ENCODE measurements around the gene ZNF267. TPM values are rescaled to one million over a fixed set of nuclear protein-coding genes. Genes with fewer than 3 reads are reported as not detected.

Gene ZNF267
- total RNA-seq, 2 experiments from 2014 or later, result 67.7 to 70.2 TPM

DNA sequence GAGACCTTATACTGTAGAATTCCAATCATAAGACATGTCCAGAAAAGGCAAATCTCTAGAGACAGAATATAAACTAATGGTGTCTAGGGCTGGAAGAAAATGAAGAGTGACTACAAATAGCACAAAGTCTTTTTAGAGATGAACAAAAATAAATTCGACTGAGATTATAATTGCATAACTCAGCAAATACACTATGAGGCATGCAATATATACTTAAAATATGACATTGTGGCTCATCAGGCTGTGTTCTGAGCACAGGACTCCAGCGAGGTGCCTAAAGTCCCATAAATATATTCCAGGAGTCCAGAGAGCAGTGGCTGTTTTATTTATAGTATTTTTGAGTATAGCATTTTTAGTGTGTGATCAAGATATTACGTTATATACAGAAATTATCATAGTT is 13.1 kb upstream of the ZNF267 start:
- intact Hi-C loops (cut with micrococcal nuclease), result loop anchor here (10.0 kb wide), 1 partner anchor 406 kb away; the partner anchor contains the start of gene ARMC5
- ATAC-seq (no peak), DNase-seq (no peak)
- CTCF ChIA-PET, result no interaction called here
- Mint-ChIP-seq H3K36me3 (ENCODE audit: low read depth) (no peaks in the 10 kb centered on the region), H3K27ac (no peak overlapping the region), H3K27me3 (no peaks in the 10 kb centered on the region), H3K4me3 (no peak overlapping the region), H3K4me1 (ENCODE audit: low read depth) (peaks cover 26% of the 10 kb centered on the region), H3K9me3 (no peaks in the 10 kb centered on the region)
- POLR2A ChIA-PET, result no interaction called here
- TF ChIP-seq, protein P1, sequence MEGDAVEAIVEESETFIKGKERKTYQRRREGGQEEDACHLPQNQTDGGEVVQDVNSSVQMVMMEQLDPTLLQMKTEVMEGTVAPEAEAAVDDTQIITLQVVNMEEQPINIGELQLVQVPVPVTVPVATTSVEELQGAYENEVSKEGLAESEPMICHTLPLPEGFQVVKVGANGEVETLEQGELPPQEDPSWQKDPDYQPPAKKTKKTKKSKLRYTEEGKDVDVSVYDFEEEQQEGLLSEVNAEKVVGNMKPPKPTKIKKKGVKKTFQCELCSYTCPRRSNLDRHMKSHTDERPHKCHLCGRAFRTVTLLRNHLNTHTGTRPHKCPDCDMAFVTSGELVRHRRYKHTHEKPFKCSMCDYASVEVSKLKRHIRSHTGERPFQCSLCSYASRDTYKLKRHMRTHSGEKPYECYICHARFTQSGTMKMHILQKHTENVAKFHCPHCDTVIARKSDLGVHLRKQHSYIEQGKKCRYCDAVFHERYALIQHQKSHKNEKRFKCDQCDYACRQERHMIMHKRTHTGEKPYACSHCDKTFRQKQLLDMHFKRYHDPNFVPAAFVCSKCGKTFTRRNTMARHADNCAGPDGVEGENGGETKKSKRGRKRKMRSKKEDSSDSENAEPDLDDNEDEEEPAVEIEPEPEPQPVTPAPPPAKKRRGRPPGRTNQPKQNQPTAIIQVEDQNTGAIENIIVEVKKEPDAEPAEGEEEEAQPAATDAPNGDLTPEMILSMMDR (IDR thresholded peaks at IDR 0.05), result no peak

DNA sequence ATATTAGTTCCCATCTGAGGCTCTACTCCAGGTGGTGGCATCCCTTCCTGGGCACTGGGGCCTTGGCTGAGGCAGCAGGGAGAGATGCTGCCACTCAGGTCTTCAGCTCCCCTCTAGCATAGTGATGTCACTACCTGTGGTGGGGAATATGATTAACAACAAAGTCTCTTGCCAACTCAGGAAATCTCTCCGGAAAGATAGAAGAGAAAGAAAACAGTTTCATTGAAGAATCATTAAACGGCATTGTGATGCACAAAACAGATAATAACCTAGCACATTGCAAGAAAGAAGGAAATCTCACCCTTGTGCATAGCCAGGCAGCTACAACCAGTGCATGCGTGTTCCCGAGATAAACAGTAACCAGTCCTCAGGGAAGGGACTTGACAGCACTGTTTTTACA is 12.2 kb upstream of the ZNF267 start:
- H3K4me3 Mint-ChIP-seq, result no peak overlapping the region
- ChIA-PET CTCF (no interaction called here), POLR2A (interaction anchor here (1.2 kb wide), 1 partner anchor 13 kb away, joined by 4 read pairs; no protein-coding TSS in a partner anchor)
- no peak for DNase-seq
- peak overlapping the region; percentile 71 for H3K27ac Mint-ChIP-seq
- ATAC-seq, result peak; percentile 63
- intact Hi-C loops (cut with micrococcal nuclease), result loop anchor here (10.0 kb wide), 1 partner anchor 407 kb away; the partner anchor contains the start of gene ARMC5
- H3K9me3 Mint-ChIP-seq, result no peaks in the 10 kb centered on the region
- H3K36me3 Mint-ChIP-seq (ENCODE audit: low read depth), result no peaks in the 10 kb centered on the region
- TF ChIP-seq, protein P1 (IDR thresholded peaks at IDR 0.05), result no peak
- peaks cover 26% of the 10 kb centered on the region for H3K4me1 Mint-ChIP-seq (ENCODE audit: low read depth)
- no peaks in the 10 kb centered on the region for H3K27me3 Mint-ChIP-seq

DNA sequence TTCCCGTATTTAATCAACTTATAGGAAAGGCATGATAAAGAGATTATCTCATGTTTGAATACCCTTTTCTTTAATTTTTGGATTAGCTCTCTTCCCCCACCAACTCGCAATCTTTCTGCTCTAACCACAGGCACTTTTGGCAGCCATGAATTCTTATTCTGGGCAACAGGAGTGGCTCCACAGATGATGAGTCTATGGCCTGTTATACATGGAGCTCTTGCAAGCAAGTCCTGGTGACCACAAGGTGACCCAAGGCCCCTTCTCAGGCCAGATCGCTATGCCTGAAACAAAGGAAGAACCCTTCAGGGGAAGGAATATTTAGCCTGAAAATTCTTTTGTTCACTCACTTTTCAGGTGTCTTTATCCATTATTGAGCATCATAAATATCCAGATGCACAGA is 10.8 kb upstream of the ZNF267 start:
- ChIA-PET POLR2A (interaction anchor here (0.6 kb wide), 1 partner anchor 150 kb away, joined by 3 read pairs; a partner anchor contains a TSS), CTCF (no interaction called here)
- TF ChIP-seq, protein P1 (IDR thresholded peaks at IDR 0.05), result no peak
- Mint-ChIP-seq H3K4me1 (ENCODE audit: low read depth) (peaks cover 26% of the 10 kb centered on the region), H3K4me3 (no peak overlapping the region), H3K9me3 (no peaks in the 10 kb centered on the region), H3K36me3 (ENCODE audit: low read depth) (no peaks in the 10 kb centered on the region), H3K27me3 (no peaks in the 10 kb centered on the region), H3K27ac (no peak overlapping the region)
- no peak for ATAC-seq
- intact Hi-C loops (cut with micrococcal nuclease), result loop anchor here (10.0 kb wide), 1 partner anchor 408 kb away; the partner anchor contains the start of gene ARMC5
- no peak for DNase-seq

DNA sequence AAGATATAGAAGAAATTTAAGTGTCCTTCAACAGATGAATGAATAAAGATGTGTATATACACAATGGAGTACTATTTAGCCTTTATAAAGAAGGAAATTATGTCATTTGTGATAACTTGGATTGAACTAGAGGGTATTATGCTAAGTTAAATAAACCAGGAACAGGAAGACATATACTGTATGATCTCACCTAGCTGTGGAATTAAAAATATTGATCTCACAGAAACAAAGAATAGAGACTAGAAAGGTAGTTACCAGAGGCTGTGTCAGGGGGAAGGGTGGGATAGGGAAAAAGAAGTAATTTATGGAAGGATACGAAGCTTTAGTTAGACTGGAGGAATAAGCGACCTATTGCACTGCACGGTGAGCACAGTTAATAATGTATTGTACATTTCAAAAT is 5.4 kb upstream of the ZNF267 start:
- POLR2A ChIA-PET, result interaction anchor here (0.5 to 2.8 kb wide), 7 partner anchors 11 to 678 kb away, joined by 3 to 22 read pairs (median 3); a partner anchor contains a TSS
- CTCF ChIA-PET, result interaction anchor here (0.9 to 3.1 kb wide), 25 partner anchors 10 to 914 kb away, joined by 3 to 31 read pairs (median 4); partner anchors contain the start of genes AHSP, ARMC5, HSD3B7 and PYCARD
- intact Hi-C loops (cut with micrococcal nuclease), result loop anchor here (10.0 kb wide), 1 partner anchor 413 kb away; the partner anchor contains the start of gene ARMC5
- no peak overlapping the region for H3K4me3 Mint-ChIP-seq
- H3K9me3 Mint-ChIP-seq, result no peaks in the 10 kb centered on the region
- H3K36me3 Mint-ChIP-seq (ENCODE audit: low read depth), result no peaks in the 10 kb centered on the region
- H3K27ac Mint-ChIP-seq, result peak overlapping the region; percentile 55
- no peaks in the 10 kb centered on the region for H3K27me3 Mint-ChIP-seq
- no peak for DNase-seq
- no peak for ATAC-seq
- peaks cover 48% of the 10 kb centered on the region for H3K4me1 Mint-ChIP-seq (ENCODE audit: low read depth)
- TF ChIP-seq, protein P1 (IDR thresholded peaks at IDR 0.05), result no peak

DNA sequence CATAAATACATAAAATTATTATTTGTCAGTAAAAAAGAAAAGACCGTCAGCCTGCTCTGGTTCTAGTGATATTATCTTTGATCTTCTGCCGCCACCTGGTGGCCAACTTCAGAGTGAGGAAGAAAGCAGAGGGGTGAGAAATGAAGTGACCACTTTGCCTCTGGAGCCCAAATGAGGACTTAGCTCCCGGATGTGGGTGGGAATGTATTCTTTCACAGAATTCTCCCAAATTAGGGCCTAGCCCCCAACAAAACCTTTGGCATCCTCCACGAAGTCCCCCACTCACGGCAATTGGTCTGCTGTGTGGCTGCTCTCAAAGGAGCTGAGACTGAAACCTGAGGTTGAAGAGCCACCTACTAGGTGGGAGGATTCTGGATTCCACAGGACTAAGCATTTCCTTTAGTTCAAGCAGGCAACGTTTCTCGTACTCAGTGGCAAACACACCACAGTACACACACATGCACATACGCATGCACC is 4.9 kb upstream of the ZNF267 start:
- ChIA-PET CTCF (interaction anchor here (0.7 to 3.1 kb wide), 32 partner anchors 9 to 915 kb away, joined by 3 to 31 read pairs (median 4); partner anchors contain the start of genes AHSP, ARMC5, FUS and HSD3B7), POLR2A (interaction anchor here (0.6 to 2.8 kb wide), 11 partner anchors 10 to 689 kb away, joined by 3 to 22 read pairs (median 3); partner anchors contain the start of genes FUS and RUSF1)
- Mint-ChIP-seq H3K27ac (peak overlapping the region; percentile 97), H3K36me3 (ENCODE audit: low read depth) (no peaks in the 10 kb centered on the region), H3K4me3 (peak overlapping the region; percentile 66), H3K4me1 (ENCODE audit: low read depth) (peaks cover 51% of the 10 kb centered on the region), H3K9me3 (no peaks in the 10 kb centered on the region), H3K27me3 (no peaks in the 10 kb centered on the region)
- ATAC-seq (peak; percentile 48), DNase-seq (peak; percentile 91)
- TF ChIP-seq, protein P1 (IDR thresholded peaks at IDR 0.05), result peak; percentile 94
- intact Hi-C loops (cut with micrococcal nuclease), result loop anchor here (10.0 kb wide), 1 partner anchor 414 kb away; the partner anchor contains the start of gene ARMC5

Measured in activated CD8-positive, alpha-beta T cell treated with anti-CD3 and anti-CD28 coated beads for 36 hours (primary cell).